ENCODE results near the gene SLC30A7. TPM values are rescaled to one million over a fixed set of nuclear protein-coding genes. Genes with fewer than 3 reads are reported as not detected.

SLC30A7 gene
- polyA plus RNA-seq, 1 of the 3 experiments (the other 2 are of a cell fraction) = 4.0 TPM

DNA sequence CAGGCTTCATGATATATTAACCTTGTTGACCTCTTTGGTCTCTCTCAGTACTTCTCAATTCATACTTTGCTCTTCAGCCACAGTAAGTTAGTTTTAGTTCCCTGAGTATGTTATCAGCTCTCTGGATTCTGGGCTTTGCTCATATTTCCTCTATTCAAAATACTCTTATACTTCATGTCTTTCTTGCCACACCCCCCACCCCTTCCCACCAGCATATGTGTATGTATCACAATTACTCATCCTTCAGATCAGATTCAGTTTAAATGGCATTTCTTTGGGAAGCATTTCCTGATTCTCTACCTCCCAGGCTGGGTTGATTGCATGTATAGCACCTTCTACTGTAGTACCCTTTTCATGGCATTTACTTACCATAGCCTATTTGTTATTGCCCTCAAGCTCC, 28.3 kb downstream of the SLC30A7 start:
- H3K9ac ChIP-seq = no peak overlapping the region
- 0 out of 2 replicates have a peak, but pooled peaks cover 4% of the 10 kb centered on the region for H3K79me2 ChIP-seq (ENCODE audit: insufficient read depth)
- no peaks in the 10 kb centered on the region for H4K20me1 ChIP-seq (ENCODE audit: insufficient read depth)
- no peaks in the 10 kb centered on the region for H3K9me2 ChIP-seq
- H3K4me3 ChIP-seq (ENCODE audit: low read depth in 2 of 2, low read length in 1 of 2) = no peak overlapping the region
- peaks cover 51 to 71% of the 10 kb centered on the region in 2 experiments for H3K36me3 ChIP-seq (replicated peaks in 1 of 2; ENCODE audit: control insufficient read depth in 1 of 2, insufficient read depth in 2 of 2, low read length in 1 of 2)
- peaks cover 0 to 5% of the 10 kb centered on the region in 2 experiments; a peak in 1 of 4 replicates for H3K4me1 ChIP-seq (ENCODE audit: control insufficient read depth in 1 of 2, insufficient read depth in 2 of 2, low read depth in 1 of 2, low read length in 1 of 2)
- TF ChIP-seq TEAD4 (IDR thresholded peaks at IDR 0.05; ENCODE audit: borderline replicate concordance, insufficient read depth) (no peak), RFX5 (IDR thresholded peaks at IDR 0.05; ENCODE audit: low read length) (no peak), TAF1 (IDR thresholded peaks at IDR 0.05; ENCODE audit: borderline replicate concordance, low read depth, low read length) (no peak), JUND (IDR thresholded peaks at IDR 0.05) (no peak), FOXJ3 (CRISPR knock-in tag; IDR thresholded peaks at IDR 0.05) (no peak), MEF2A (IDR thresholded peaks at IDR 0.05; ENCODE audit: borderline replicate concordance, low read depth) (no peak), RAD21 (IDR thresholded peaks at IDR 0.05; ENCODE audit: low read length) (no peak), MXI1 (IDR thresholded peaks at IDR 0.05; ENCODE audit: low read depth, low read length) (no peak), NRF1 (IDR thresholded peaks at IDR 0.05; ENCODE audit: low read depth, low read length) (no peak), CHD2 (IDR thresholded peaks at IDR 0.05; ENCODE audit: low read length, partially characterized antibody) (no peak), NFIC (IDR thresholded peaks at IDR 0.05; ENCODE audit: borderline replicate concordance) (no peak), ELF1 (IDR thresholded peaks at IDR 0.05) (no peak), FOSL2 (IDR thresholded peaks at IDR 0.05; ENCODE audit: borderline replicate concordance, low read depth) (no peak)
- TF ChIP-seq, protein P1, sequence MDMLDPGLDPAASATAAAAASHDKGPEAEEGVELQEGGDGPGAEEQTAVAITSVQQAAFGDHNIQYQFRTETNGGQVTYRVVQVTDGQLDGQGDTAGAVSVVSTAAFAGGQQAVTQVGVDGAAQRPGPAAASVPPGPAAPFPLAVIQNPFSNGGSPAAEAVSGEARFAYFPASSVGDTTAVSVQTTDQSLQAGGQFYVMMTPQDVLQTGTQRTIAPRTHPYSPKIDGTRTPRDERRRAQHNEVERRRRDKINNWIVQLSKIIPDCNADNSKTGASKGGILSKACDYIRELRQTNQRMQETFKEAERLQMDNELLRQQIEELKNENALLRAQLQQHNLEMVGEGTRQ (IDR thresholded peaks at IDR 0.05; ENCODE audit: borderline replicate concordance, low read depth, low read length) = no peak
- TF ChIP-seq, protein P2, sequence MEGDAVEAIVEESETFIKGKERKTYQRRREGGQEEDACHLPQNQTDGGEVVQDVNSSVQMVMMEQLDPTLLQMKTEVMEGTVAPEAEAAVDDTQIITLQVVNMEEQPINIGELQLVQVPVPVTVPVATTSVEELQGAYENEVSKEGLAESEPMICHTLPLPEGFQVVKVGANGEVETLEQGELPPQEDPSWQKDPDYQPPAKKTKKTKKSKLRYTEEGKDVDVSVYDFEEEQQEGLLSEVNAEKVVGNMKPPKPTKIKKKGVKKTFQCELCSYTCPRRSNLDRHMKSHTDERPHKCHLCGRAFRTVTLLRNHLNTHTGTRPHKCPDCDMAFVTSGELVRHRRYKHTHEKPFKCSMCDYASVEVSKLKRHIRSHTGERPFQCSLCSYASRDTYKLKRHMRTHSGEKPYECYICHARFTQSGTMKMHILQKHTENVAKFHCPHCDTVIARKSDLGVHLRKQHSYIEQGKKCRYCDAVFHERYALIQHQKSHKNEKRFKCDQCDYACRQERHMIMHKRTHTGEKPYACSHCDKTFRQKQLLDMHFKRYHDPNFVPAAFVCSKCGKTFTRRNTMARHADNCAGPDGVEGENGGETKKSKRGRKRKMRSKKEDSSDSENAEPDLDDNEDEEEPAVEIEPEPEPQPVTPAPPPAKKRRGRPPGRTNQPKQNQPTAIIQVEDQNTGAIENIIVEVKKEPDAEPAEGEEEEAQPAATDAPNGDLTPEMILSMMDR (IDR thresholded peaks at IDR 0.05) = no peak
- TF ChIP-seq, protein P3, sequence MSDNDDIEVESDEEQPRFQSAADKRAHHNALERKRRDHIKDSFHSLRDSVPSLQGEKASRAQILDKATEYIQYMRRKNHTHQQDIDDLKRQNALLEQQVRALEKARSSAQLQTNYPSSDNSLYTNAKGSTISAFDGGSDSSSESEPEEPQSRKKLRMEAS (IDR thresholded peaks at IDR 0.05; ENCODE audit: low read depth) = no peak
- no peak overlapping the region for H3K27ac ChIP-seq (ENCODE audit: low read depth in 2 of 2, low read length in 1 of 2)
- H3F3A ChIP-seq (replicated peaks; ENCODE audit: insufficient read depth) = peaks cover 15% of the 10 kb centered on the region
- no peaks in the 10 kb centered on the region for H3K27me3 ChIP-seq (ENCODE audit: insufficient read depth)
- ChIA-PET CTCF (interaction anchor here (1.1 to 6.0 kb wide), 3 partner anchors 314 to 363 kb away, joined by 3 to 67 read pairs (median 4); no protein-coding TSS in a partner anchor), POLR2A (no interaction called here)
- no peak overlapping the region for H2AFZ ChIP-seq (ENCODE audit: low read depth)
- H3K9me3 ChIP-seq = no peaks in the 10 kb centered on the region
- no peak for DNase-seq
- no peak overlapping the region for H3K4me2 ChIP-seq

DNA sequence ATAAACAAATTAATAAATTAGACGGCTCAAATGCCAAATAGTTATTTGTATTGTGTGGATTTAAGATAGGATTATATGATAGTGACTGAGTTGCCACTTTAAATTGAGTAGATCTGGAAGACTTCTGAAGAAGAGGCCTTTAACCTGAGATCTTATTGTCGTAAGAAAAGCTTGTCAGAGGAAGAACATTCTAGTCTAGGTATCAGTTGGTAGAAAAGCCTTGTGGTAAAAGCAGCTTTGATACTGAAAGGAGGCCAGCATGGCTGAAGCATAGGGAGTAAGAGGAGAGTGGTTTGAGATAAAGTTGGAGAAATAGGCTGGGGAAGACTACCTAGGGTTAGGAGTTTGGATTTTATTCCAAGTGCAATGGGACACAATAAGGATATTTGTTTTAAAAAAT, 29.1 kb downstream of the SLC30A7 start:
- H3K9me3 ChIP-seq = no peaks in the 10 kb centered on the region
- no peak overlapping the region for H3K4me3 ChIP-seq (ENCODE audit: low read depth in 2 of 2, low read length in 1 of 2)
- no peak for DNase-seq
- ChIA-PET POLR2A (no interaction called here), CTCF (interaction anchor here (0.9 to 6.0 kb wide), 2 partner anchors 304 to 362 kb away, joined by 3 to 67 read pairs; no protein-coding TSS in a partner anchor)
- H3K4me2 ChIP-seq = no peak overlapping the region
- H3K27ac ChIP-seq (ENCODE audit: low read depth in 2 of 2, low read length in 1 of 2) = no peak overlapping the region
- H3F3A ChIP-seq (replicated peaks; ENCODE audit: insufficient read depth) = peaks cover 11% of the 10 kb centered on the region
- H3K79me2 ChIP-seq (ENCODE audit: insufficient read depth) = 0 out of 2 replicates have a peak, but pooled peaks cover 4% of the 10 kb centered on the region
- no peaks in the 10 kb centered on the region for H3K27me3 ChIP-seq (ENCODE audit: insufficient read depth)
- H2AFZ ChIP-seq (ENCODE audit: low read depth) = no peak overlapping the region
- no peaks in the 10 kb centered on the region for H3K9me2 ChIP-seq
- no peak overlapping the region for H3K9ac ChIP-seq
- peaks cover 54 to 68% of the 10 kb centered on the region in 2 experiments for H3K36me3 ChIP-seq (replicated peaks in 1 of 2; ENCODE audit: control insufficient read depth in 1 of 2, insufficient read depth in 2 of 2, low read length in 1 of 2)
- H4K20me1 ChIP-seq (ENCODE audit: insufficient read depth) = no peaks in the 10 kb centered on the region
- H3K4me1 ChIP-seq (ENCODE audit: control insufficient read depth in 1 of 2, insufficient read depth in 2 of 2, low read depth in 1 of 2, low read length in 1 of 2) = peaks cover 0 to 5% of the 10 kb centered on the region in 2 experiments; a peak in 1 of 4 replicates
- 94% methylated on average over 2 of the region's 2 CpGs for WGBS (ENCODE audit: low lambda C conversion rate)
- no peak for TF ChIP-seq NFIC (IDR thresholded peaks at IDR 0.05; ENCODE audit: borderline replicate concordance)
